K562 (cell line): ENCODE measurements around the gene FKBP2. TPM values are rescaled to one million over a fixed set of nuclear protein-coding genes. Genes with fewer than 3 reads are reported as not detected.

Experiments
- ADNP ChIP-seq: fragments of 200-800 bp; sonication (Bioruptor generic); IDR thresholded peaks from 2 replicates; pipeline ENCODE4 v1.6.1; 2016; ENCODE audit warnings: missing genetic modification characterization, missing compliant biosample characterization
- AFF1 ChIP-seq, 2 experiments: fragments of 450-650 bp; IDR thresholded peaks; 2 replicates each; pipeline ENCODE4 v1.6.1; 2018; ENCODE audit warnings: mild to moderate bottlenecking in 2 of 2, low read depth in 1 of 2; ENCODE audit not compliant: partially characterized antibody in 2 of 2
- CBFB ChIP-seq: sonication (generic); formaldehyde crosslinking; IDR thresholded peaks from 2 replicates; pipeline ENCODE4 v1.4.0; 2020; ENCODE audit warnings: mild to moderate bottlenecking, missing genetic modification reagents
- EGR1 ChIP-seq: fragments of 450-650 bp; conservative IDR thresholded peaks from 2 replicates; pipeline ENCODE4 v1.6.1; 2017; ENCODE audit warnings: mild to moderate bottlenecking
- ETV1 ChIP-seq: fragments of 450-650 bp; conservative IDR thresholded peaks from 2 replicates; pipeline ENCODE4 v1.6.1; 2016; ENCODE audit warnings: missing genetic modification characterization, control low read depth, low read depth, missing compliant biosample characterization
- HDAC2 ChIP-seq: fragments of 450-650 bp; IDR thresholded peaks from 2 replicates; pipeline ENCODE4 v1.6.1; 2016; ENCODE audit warnings: mild to moderate bottlenecking
- HINFP ChIP-seq: fragments of 450-650 bp; conservative IDR thresholded peaks from 2 replicates; pipeline ENCODE4 v1.6.1; 2016; ENCODE audit warnings: missing genetic modification characterization, low read depth, mild to moderate bottlenecking, control low read depth, missing compliant biosample characterization
- ID3 ChIP-seq, 2 experiments: fragments of 250-450 bp in 1 of 2; fragments of 450-650 bp in 1 of 2; sonication (Bioruptor Pico) in 1 of 2; IDR thresholded peaks; 2 replicates each; pipeline versions ENCODE4 v1.6.1 to v1.8.0; 2016 to 2021; ENCODE audit warnings: mild to moderate bottlenecking in 2 of 2, moderate library complexity in 2 of 2, missing compliant biosample characterization in 1 of 2, missing genetic modification characterization in 1 of 2
- KDM2B ChIP-seq: fragments of 250-450 bp; sonication (Bioruptor Pico); IDR thresholded peaks from 2 replicates; pipeline ENCODE4 v1.8.0; 2021; ENCODE audit warnings: mild to moderate bottlenecking, moderate library complexity
- TFAP4 ChIP-seq: sonication (generic); formaldehyde crosslinking; IDR thresholded peaks from 2 replicates; pipeline ENCODE4 v1.8.0; 2022; ENCODE audit warnings: missing genetic modification reagents, mild to moderate bottlenecking, moderate library complexity, borderline replicate concordance
- THRAP3 ChIP-seq: fragments of 450-650 bp; IDR thresholded peaks from 2 replicates; pipeline ENCODE4 v1.6.1; 2016; ENCODE audit warnings: mild to moderate bottlenecking, inconsistent platforms, borderline replicate concordance
- ZBED1 ChIP-seq: IDR thresholded peaks from 2 replicates; pipeline ENCODE4 v1.6.1; 2014
- ZNF134 ChIP-seq: fragments of 250-450 bp; sonication (Bioruptor Pico); conservative IDR thresholded peaks from 2 replicates; pipeline ENCODE4 v1.4.0; 2020
- ZNF274 ChIP-seq: IDR thresholded peaks from 2 replicates; pipeline ENCODE4 v1.6.1; 2011; ENCODE audit warnings: low read depth, mild to moderate bottlenecking, low read length, moderate library complexity, borderline replicate concordance
- ZNF589 ChIP-seq: fragments of 200-800 bp; sonication (Bioruptor generic); IDR thresholded peaks from 2 replicates; pipeline ENCODE4 v1.6.1; 2016; ENCODE audit warnings: low read depth, missing genetic modification characterization, missing compliant biosample characterization
- ZNF79 ChIP-seq: fragments of 250-450 bp; sonication (Bioruptor Pico); IDR thresholded peaks from 2 replicates; pipeline ENCODE4 v1.4.0; 2020; ENCODE audit warnings: low read depth, mild to moderate bottlenecking, moderate library complexity
- polyA plus RNA-seq, 8 experiments: library from polyadenylated mRNA; depleted of rRNA in 4 of 8; stranded (reverse) in 5 of 8; unstranded in 3 of 8; fragments of >200 nt; fragmentation: Nextera tagmentation in 2 of 8; fragmentation: Illumina TruSeq in 1 of 8; extraction: Ambion mirVana in 2 of 8; extraction: Trizol in 1 of 8; gene quantifications; 2 replicates each; pipeline versions ENCODE4 v1.2.1 to v1.2.3, GENCODE V29; 2011 to 2014; ENCODE audit warnings: inconsistent platforms in 1 of 8, missing spikeins in 1 of 8
- total RNA-seq, 7 experiments: library from RNA; depleted of rRNA in 6 of 7; stranded (reverse); fragments of >200 nt in 6 of 7; fragmentation: Illumina TruSeq in 2 of 7; extraction: Trizol in 2 of 7; gene quantifications; 2 replicates each; pipeline versions ENCODE4 v1.2.1 to v1.2.3, GENCODE V29; 2011 to 2021; ENCODE audit warnings: low replicate concordance in 1 of 7

FKBP2 gene
- total and polyA plus RNA-seq, 9 of the 15 experiments (the other 6 are each of a cell fraction or from before 2014, with no cell fraction given), result 3.5 to 151 (median 58.1) TPM

- TF ChIP-seq ID3 (CRISPR knock-in tag; IDR thresholded peaks at IDR 0.05), result no peak
- no peak for TF ChIP-seq ID3 (tag; IDR thresholded peaks at IDR 0.05)
- no peak for TF ChIP-seq AFF1 (IDR thresholded peaks at IDR 0.05; ENCODE audit: low read depth in 1 of 2, partially characterized antibody in 2 of 2)
- no peak for TF ChIP-seq ZNF589 (CRISPR knock-in tag)
- TF ChIP-seq KDM2B (CRISPR knock-in tag), result no peak
- TF ChIP-seq TFAP4 (CRISPR knock-in tag), result no peak; the same call in 1 of the 2 replicates
- peak; percentile 90 for TF ChIP-seq ETV1 (tag)
- TF ChIP-seq ZBED1, result no peak
- TF ChIP-seq CBFB (CRISPR knock-in tag), result no peak
- TF ChIP-seq HINFP (tag), result no peak
- no peak for TF ChIP-seq THRAP3
- TF ChIP-seq EGR1, result no peak
- no peak for TF ChIP-seq ADNP (tag)
- TF ChIP-seq ZNF79 (CRISPR knock-in tag), result 0 out of 2 replicates have a peak, but pooled peaks have one; percentile 23
- TF ChIP-seq ZNF134 (CRISPR knock-in tag), result no peak; the same call in 1 of the 2 replicates
- TF ChIP-seq ZNF274, result no peak
- TF ChIP-seq HDAC2, result peak; percentile 31; the same call in 1 of the 2 replicates
These were observed 27.4 kb downstream of the FKBP2 start (continued) for GRCh38 chr11:64268025-64268892.
